AG10803 (cell line): Measurements from ENCODE around the gene ARHGEF1.
A peak's percentile ranks its signal among the peaks of the same experiment; 100 is the strongest.
"Not testable (repeated sequence)": the region's sequence is repeated elsewhere in the genome, so short reads cannot be mapped to it uniquely, and the experiment has no call there.

Experiments used
- DNase-seq: peaks from one replicate; pipeline ENCODE4 v3.0.0; 2010; ENCODE audit warnings: low read depth
- H3K4me3 ChIP-seq: 2 replicates; pipeline ENCODE4 v1.5.1; 2011; ENCODE audit warnings: mild to moderate bottlenecking, low read length, control low read depth
- TF ChIP-seq, protein P1 (sequence below): conservative IDR thresholded peaks from 2 replicates; pipeline ENCODE4 v1.5.1; 2011; ENCODE audit warnings: mild to moderate bottlenecking, low read length, control low read depth, inconsistent platforms

Gene ARHGEF1

GRCh38 chr19:41935760-41936415 is 52.9 kb downstream of the ARHGEF1 start:
- TF ChIP-seq, protein P1, sequence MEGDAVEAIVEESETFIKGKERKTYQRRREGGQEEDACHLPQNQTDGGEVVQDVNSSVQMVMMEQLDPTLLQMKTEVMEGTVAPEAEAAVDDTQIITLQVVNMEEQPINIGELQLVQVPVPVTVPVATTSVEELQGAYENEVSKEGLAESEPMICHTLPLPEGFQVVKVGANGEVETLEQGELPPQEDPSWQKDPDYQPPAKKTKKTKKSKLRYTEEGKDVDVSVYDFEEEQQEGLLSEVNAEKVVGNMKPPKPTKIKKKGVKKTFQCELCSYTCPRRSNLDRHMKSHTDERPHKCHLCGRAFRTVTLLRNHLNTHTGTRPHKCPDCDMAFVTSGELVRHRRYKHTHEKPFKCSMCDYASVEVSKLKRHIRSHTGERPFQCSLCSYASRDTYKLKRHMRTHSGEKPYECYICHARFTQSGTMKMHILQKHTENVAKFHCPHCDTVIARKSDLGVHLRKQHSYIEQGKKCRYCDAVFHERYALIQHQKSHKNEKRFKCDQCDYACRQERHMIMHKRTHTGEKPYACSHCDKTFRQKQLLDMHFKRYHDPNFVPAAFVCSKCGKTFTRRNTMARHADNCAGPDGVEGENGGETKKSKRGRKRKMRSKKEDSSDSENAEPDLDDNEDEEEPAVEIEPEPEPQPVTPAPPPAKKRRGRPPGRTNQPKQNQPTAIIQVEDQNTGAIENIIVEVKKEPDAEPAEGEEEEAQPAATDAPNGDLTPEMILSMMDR: no peak
- no peak overlapping the region for H3K4me3 ChIP-seq
- no peak for DNase-seq

- TF ChIP-seq, protein P1: no peak
- H3K4me3 ChIP-seq: no peak overlapping the region
- peak; percentile 39 for DNase-seq
Measured at GRCh38 chr19:41936416-41936850, 53.4 kb downstream of the ARHGEF1 start.

DNA sequence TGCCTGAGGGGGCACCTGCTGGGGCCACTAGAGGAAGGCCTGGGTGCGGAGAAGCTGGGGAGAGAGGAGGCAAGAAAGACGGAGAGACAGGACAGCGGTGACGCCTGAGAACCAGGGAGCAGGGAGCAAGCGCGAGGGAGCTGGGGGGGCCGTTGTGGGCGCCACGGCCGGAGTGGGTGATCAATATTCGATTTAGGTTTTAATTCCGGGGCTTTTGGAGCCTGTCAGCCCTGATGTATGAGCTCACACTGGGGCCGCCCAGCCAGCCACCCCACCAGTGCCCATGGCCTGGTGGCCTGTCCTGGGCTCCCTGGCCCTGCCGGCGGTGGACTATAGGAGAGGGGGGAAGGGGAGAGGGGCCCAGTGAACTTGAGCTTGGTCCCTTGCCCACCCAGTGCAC is 54.0 kb downstream of the ARHGEF1 start:
- no peak overlapping the region for H3K4me3 ChIP-seq
- DNase-seq: no peak
- TF ChIP-seq, protein P1: no peak

- H3K4me3 ChIP-seq: no peak overlapping the region
- no peak for DNase-seq
- TF ChIP-seq, protein P1: no peak; the same call in 1 of the 2 replicates
Measured at GRCh38 chr19:41937525-41938468, 54.8 kb downstream of the ARHGEF1 start.

DNA sequence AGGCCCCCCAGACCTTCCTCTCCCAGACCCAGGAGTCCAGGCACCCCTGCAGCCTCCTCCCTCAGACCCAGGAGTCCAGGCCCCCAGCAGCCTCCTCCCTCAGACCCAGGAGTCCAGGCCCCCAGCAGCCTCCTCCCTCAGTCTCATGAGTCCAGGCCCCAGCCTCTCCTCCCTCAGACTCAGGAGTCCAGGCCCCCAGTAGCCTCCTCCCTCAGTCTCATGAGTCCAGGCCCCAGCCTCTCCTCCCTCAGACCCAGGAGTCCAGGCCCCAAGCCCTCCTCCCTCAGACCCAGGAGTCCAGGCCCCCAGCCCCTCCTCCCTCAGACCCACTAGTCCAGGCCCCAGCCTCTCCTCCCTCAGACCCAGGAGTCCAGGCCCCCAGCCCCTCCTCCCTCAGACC is 56.2 kb downstream of the ARHGEF1 start:
- DNase-seq, H3K4me3 ChIP-seq: not testable (repeated sequence)

DNA sequence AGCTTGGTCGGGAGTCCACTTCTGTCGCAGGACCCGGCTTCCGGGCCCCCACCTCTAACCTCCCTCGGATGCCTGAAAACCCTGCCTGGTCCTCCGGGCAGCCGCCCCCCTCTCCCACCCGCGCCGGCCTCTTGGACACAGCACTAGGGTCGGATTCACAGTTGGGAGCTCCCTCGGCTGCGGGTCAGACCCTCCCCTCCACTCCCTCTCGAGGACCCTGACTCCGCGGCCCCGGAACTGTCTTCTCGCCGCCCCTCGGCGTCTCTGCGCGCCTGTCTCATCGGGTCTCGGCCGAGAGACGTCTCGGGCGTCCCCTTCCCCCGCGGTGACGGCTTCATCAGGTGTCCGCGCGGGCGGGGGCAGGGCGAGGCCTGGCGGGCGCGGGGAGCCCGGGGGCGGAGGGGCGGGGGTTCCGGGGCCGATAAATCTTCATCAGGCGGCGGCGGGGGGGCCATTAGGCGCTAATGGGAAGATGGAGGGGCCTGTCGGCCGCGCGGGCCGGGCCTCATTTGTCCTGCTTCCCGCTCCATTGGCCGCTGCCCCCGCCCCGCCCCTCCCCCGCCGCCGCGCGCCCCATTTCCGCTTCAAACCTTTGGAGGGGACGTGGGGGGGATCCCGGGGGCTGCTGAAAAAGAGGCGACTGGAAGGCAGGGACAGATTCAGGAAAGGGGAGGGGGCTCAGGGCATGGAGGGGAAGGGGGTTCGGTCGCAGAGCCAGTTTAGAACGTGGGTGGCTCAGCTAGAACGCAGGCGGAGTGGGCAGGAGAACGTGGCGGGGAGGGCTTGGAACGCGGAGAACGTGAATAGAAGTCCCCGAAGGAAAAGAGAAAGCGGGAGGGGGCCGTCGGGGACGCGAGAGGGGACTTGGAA is 57.1 kb downstream of the ARHGEF1 start:
- no peak for DNase-seq
- TF ChIP-seq, protein P1: no peak

More for the DNA sequence above, 57.1 kb downstream of the ARHGEF1 start:
- peak overlapping the region; percentile 62 for H3K4me3 ChIP-seq
